Effector memory CD8-positive, alpha-beta T cell (primary cell): ENCODE results near the gene TPRKB.
"Not testable (repeated sequence)": the region's sequence is repeated elsewhere in the genome, so short reads cannot be mapped to it uniquely, and the experiment has no call there.

Source experiments
- ATAC-seq: fragments of 150-1000 bp; cut with Tn5 transposase; replicated peaks from 2 replicates; pipeline ENCODE4 v1.10.0; 2021; ENCODE audit warnings: mild to moderate bottlenecking, moderate library complexity
- DNase-seq, 3 experiments: peaks; one replicate each; pipeline ENCODE4 v3.0.0; 2021
- H3K27ac Mint-ChIP-seq, 2 donors: one replicate each; pipeline ENCODE4 v1.8.0; 2022; ENCODE audit warnings: mild to moderate bottlenecking in 2 of 2, mixed read lengths in 2 of 2, moderate library complexity in 2 of 2
- H3K27me3 Mint-ChIP-seq, 2 donors: one replicate each; pipeline ENCODE4 v1.8.0; 2022; ENCODE audit warnings: mixed read lengths in 2 of 2
- H3K36me3 Mint-ChIP-seq: one replicate; pipeline ENCODE4 v1.8.0; 2022; ENCODE audit warnings: mild to moderate bottlenecking, moderate library complexity, mixed read lengths; ENCODE audit not compliant: insufficient read depth
- H3K4me1 Mint-ChIP-seq, 2 donors: one replicate each; pipeline ENCODE4 v1.8.0; 2022; ENCODE audit warnings: low read depth in 2 of 2, mixed read lengths in 2 of 2
- H3K4me3 Mint-ChIP-seq, 2 donors: one replicate each; pipeline ENCODE4 v1.8.0; 2022; ENCODE audit warnings: mild to moderate bottlenecking in 2 of 2, mixed read lengths in 2 of 2, moderate library complexity in 2 of 2
- H3K9me3 Mint-ChIP-seq, 2 donors: one replicate each; pipeline ENCODE4 v1.8.0; 2022; ENCODE audit warnings: mixed read lengths in 2 of 2

TPRKB gene

DNA sequence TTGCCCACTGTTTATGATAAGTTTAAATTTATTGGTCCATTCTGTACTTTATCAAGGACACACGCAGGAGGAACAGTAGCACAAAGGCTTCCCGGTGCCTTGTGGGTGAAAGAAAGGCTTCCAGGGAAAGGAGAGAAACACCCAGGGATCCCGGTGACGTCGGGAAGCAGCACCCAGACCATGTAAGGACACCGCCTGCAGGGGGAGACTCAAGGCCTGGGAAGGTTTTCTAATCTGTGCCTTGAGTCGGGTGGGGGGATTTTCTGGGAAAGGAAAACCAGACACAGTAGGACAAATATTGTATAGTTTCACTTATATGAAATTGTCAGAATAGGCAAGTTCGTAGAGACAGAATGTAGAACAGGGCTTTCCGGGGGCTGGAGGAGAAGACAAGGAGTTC is 52.2 kb downstream of the TPRKB start:
- H3K27ac Mint-ChIP-seq, H3K4me3 Mint-ChIP-seq, H3K9me3 Mint-ChIP-seq, H3K4me1 Mint-ChIP-seq, H3K36me3 Mint-ChIP-seq, ATAC-seq, DNase-seq: not testable (repeated sequence)
- H3K27me3 Mint-ChIP-seq, result peaks cover 0 to 45% of the 10 kb centered on the region in 2 donors

DNA sequence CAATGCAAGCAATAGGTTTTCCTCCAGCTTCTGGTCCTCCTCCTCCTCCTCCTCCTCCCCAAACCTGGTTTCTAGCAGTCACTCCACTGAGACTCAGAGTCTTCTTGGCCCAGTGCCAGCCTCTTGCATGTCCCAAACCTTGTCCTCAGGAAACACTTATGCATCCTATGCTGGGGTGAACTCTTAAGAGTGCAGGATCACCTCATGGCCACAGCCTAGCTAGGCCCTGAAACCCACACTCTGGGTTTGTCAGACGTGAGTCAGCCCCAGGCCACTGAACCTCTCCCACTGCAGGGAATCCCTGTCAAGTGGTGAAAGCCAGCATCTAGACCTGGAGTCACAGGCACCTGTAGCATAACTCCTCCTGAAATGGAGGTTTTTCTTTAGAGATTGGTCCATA is 52.8 kb downstream of the TPRKB start:
- not testable (repeated sequence) for H3K27ac Mint-ChIP-seq, H3K9me3 Mint-ChIP-seq, H3K36me3 Mint-ChIP-seq, H3K4me3 Mint-ChIP-seq, DNase-seq, H3K4me1 Mint-ChIP-seq, ATAC-seq
- H3K27me3 Mint-ChIP-seq, result peaks cover 0 to 45% of the 10 kb centered on the region in 2 donors

DNA sequence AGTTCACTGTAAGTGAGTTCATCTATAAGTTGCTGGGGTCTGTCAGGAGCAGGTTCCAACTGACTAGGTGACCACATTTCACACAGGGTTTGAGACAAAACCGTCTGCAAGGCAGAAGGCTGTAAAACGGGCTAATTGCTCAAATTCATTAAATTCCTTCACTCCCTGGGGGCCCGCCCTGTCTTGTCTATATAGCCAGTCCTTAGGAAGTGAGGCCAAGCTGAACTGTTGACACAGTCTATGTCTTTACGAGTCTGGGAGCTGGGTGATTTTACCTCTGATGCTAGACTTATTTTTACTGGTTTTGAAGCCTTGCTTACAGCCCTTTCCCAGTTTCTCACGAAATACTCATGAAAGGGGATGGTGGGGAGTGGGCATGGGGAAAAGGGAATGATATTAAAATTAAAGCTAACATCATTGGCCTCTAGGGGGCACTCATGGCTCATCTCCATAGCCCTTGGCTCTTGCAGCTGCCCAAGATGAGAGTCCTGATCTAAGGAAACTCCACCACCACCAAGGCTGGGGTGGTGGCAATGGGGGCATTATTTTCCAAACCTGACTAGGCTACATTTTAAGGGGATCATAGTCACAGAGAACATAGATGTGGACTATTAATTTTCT is 57.1 kb downstream of the TPRKB start:
- not testable (repeated sequence) for H3K4me3 Mint-ChIP-seq, DNase-seq, ATAC-seq, H3K27ac Mint-ChIP-seq, H3K36me3 Mint-ChIP-seq, H3K4me1 Mint-ChIP-seq, H3K9me3 Mint-ChIP-seq
- H3K27me3 Mint-ChIP-seq, result peaks cover 11 to 36% of the 10 kb centered on the region in 2 donors
